ENCODE measurements around the gene CACYBP. TPM values are rescaled to one million over a fixed set of nuclear protein-coding genes. Genes with fewer than 3 reads are reported as not detected.
"Not testable (repeated sequence)": the region's sequence is repeated elsewhere in the genome, so short reads cannot be mapped to it uniquely, and the experiment has no call there.

CACYBP gene
- total RNA-seq, 1 experiment from 2014 or later: 342 TPM

DNA sequence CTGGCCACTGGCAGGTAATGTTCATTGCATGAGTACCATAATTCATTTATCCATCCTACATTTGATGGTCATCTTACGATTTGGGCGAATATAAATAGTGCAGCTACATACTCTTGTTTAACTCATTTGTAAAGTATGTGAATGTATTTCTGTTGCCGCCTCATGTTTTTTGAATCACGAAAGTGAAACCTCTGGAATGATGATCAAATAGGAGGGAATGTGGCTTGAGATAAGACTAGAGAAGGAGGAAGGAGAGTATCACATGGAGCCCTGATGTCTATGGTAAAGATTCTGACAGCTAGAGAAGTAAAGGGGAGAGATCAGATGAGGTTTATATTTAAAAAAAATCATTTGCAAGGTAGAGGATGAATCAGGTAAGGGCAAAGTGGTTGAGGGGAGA, 15.5 kb downstream of the CACYBP start:
- Histone ChIP-seq H3K9me3 (ENCODE audit: low read length) (no peaks in the 10 kb centered on the region), H3K4me2 (ENCODE audit: low read length) (no peak overlapping the region), H3K36me3 (ENCODE audit: low read depth, low read length) (peaks cover 22% of the 10 kb centered on the region), H3K27me3 (ENCODE audit: low read length) (no peaks in the 10 kb centered on the region), H4K20me1 (ENCODE audit: low read length) (no peaks in the 10 kb centered on the region), H3K27ac (ENCODE audit: low read length) (no peak overlapping the region), H3K4me1 (ENCODE audit: insufficient read depth, low read length) (no peaks in the 10 kb centered on the region), H3K9ac (ENCODE audit: low read length) (no peak overlapping the region), H2AFZ (ENCODE audit: low read length) (no peak overlapping the region), H3K4me3 (ENCODE audit: low read length) (no peak overlapping the region), H3F3A (ENCODE audit: low read length, unreplicated experiment) (no peaks in the 10 kb centered on the region), H3K9me2 (replicated peaks; ENCODE audit: low read length) (no peaks in the 10 kb centered on the region), H3K79me2 (ENCODE audit: low read length) (0 out of 2 replicates have a peak, but pooled peaks cover 3% of the 10 kb centered on the region)
- intact Hi-C loops (cut with micrococcal nuclease): no loop called here
- POLR2A ChIA-PET (ENCODE audit: unreplicated experiment): no interaction called here
- no peak for ATAC-seq
- no peak for DNase-seq
- CTCF ChIA-PET: no interaction called here
- TF ChIP-seq, protein P1, sequence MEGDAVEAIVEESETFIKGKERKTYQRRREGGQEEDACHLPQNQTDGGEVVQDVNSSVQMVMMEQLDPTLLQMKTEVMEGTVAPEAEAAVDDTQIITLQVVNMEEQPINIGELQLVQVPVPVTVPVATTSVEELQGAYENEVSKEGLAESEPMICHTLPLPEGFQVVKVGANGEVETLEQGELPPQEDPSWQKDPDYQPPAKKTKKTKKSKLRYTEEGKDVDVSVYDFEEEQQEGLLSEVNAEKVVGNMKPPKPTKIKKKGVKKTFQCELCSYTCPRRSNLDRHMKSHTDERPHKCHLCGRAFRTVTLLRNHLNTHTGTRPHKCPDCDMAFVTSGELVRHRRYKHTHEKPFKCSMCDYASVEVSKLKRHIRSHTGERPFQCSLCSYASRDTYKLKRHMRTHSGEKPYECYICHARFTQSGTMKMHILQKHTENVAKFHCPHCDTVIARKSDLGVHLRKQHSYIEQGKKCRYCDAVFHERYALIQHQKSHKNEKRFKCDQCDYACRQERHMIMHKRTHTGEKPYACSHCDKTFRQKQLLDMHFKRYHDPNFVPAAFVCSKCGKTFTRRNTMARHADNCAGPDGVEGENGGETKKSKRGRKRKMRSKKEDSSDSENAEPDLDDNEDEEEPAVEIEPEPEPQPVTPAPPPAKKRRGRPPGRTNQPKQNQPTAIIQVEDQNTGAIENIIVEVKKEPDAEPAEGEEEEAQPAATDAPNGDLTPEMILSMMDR (conservative IDR thresholded peaks at IDR 0.05; ENCODE audit: low read depth, low read length): no peak
- no peak for TF ChIP-seq EZH2 (IDR thresholded peaks at IDR 0.05; ENCODE audit: low read length, unreplicated experiment)
- TF ChIP-seq EZH2phosphoT487 (IDR thresholded peaks at IDR 0.05; ENCODE audit: borderline replicate concordance, low read length): no peak
- BruUV-seq (replicated peaks): no TSS peak

DNA sequence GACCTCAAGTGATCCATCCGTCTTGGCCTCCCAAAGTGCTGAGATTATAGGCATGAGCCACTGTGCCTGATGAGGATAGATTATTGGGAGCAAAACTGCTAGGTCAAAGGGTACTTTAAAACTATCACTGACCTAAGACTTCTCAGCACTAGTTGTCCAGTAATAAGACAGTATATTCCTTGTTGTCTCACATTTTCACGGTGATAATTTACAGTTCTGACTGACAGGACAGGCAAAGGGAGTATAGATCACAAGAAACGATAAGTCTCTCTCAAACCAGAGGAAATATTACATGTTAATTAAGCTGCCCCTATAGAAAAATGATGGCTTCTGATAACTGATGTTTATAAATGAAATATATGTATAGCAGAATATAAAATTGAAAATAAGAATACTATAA, 19.8 kb downstream of the CACYBP start:
- POLR2A ChIA-PET (ENCODE audit: unreplicated experiment): no interaction called here
- CTCF ChIA-PET: no interaction called here
- intact Hi-C loops (cut with micrococcal nuclease): no loop called here
- Histone ChIP-seq H3K27ac (ENCODE audit: low read length) (no peak overlapping the region), H3K27me3 (ENCODE audit: low read length) (no peaks in the 10 kb centered on the region), H3K4me1 (ENCODE audit: insufficient read depth, low read length) (no peaks in the 10 kb centered on the region), H3K9ac (ENCODE audit: low read length) (no peak overlapping the region), H2AFZ (ENCODE audit: low read length) (no peak overlapping the region), H3K4me3 (ENCODE audit: low read length) (no peak overlapping the region), H3K36me3 (ENCODE audit: low read depth, low read length) (no peaks in the 10 kb centered on the region; the same call in 1 of the 2 replicates), H3K9me3 (ENCODE audit: low read length) (no peaks in the 10 kb centered on the region), H3K9me2 (replicated peaks; ENCODE audit: low read length) (no peaks in the 10 kb centered on the region), H3K4me2 (ENCODE audit: low read length) (no peak overlapping the region), H3F3A (ENCODE audit: low read length, unreplicated experiment) (no peaks in the 10 kb centered on the region), H3K79me2 (ENCODE audit: low read length) (peaks cover 25% of the 10 kb centered on the region), H4K20me1 (ENCODE audit: low read length) (no peaks in the 10 kb centered on the region)
- DNase-seq (no peak), ATAC-seq (no peak)
- TF ChIP-seq EZH2 (IDR thresholded peaks at IDR 0.05; ENCODE audit: low read length, unreplicated experiment): no peak
- no peak for TF ChIP-seq EZH2phosphoT487 (IDR thresholded peaks at IDR 0.05; ENCODE audit: borderline replicate concordance, low read length)
- TF ChIP-seq, protein P1 (conservative IDR thresholded peaks at IDR 0.05; ENCODE audit: low read depth, low read length): no peak
- BruUV-seq (replicated peaks): no TSS peak

DNA sequence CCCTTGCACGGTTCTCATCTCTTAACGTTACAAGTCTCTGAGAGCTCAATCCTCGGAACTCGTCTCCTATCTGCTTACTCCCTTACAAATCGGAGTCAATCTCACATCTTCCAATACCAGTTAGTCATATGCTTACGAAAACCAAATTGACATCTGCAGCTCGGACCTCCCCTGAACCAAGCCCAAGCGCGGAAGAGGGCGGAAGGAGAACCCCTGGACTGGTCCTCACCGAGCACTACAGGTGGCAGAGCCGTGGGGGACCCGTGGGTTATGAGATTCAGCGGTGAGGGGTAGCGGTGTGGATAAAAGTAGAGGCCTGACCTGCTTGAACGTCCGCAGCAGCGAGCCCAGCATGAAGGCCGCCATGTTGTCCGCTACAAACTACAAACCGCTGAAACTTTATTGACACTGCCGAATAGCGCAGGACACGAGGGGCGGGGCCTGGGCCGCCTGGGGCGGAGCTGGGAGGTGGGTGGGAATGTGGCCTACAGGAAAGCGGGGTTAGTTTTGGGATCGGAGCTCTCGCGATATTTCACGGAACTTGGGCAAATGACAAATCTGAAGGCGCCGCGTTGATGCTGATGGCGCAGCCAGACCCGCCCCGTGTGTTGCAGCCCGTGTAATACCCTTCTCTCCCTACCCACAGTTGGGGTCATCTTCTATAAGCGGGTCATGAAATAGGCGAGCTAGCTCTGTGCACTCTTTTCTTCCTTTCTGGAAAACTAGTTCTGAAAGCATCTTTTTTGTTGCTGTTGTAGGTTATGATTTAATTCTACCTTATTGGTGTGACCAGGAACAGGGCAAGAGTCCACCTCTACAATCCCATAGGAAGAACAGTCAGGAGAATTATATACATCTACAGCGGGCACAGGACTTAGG, 23.5 kb downstream of the CACYBP start, which contains the start of gene MRPS14:
Gene MRPS14, minus strand, starts transcription at position 383 of the 879 bp plus-strand sequence. Its CDS starts 17 bp downstream, at position 366.
- Histone ChIP-seq H3K36me3 (ENCODE audit: low read depth, low read length) (no peaks in the 10 kb centered on the region), H3K9me3 (ENCODE audit: low read length) (no peaks in the 10 kb centered on the region), H3K9ac (ENCODE audit: low read length) (peak within 1 kb of the TSS; percentile 93), H3K4me3 (ENCODE audit: low read length) (peak within 1 kb of the TSS; percentile 97), H4K20me1 (ENCODE audit: low read length) (no peaks in the 10 kb centered on the region), H3K9me2 (replicated peaks; ENCODE audit: low read length) (no peaks in the 10 kb centered on the region), H2AFZ (ENCODE audit: low read length) (peak within 1 kb of the TSS; percentile 100), H3F3A (ENCODE audit: low read length, unreplicated experiment) (no peaks in the 10 kb centered on the region), H3K4me1 (ENCODE audit: insufficient read depth, low read length) (no peaks in the 10 kb centered on the region), H3K4me2 (ENCODE audit: low read length) (peak within 1 kb of the TSS; percentile 81), H3K79me2 (ENCODE audit: low read length) (peaks cover 25% of the 10 kb centered on the region), H3K27ac (ENCODE audit: low read length) (peak within 1 kb of the TSS; percentile 45; the same call in 1 of the 2 replicates), H3K27me3 (ENCODE audit: low read length) (no peaks in the 10 kb centered on the region)
- ChIA-PET CTCF (interaction anchor here (0.6 to 1.2 kb wide), 2 partner anchors 24 to 102 kb away, joined by 4 to 7 read pairs; no protein-coding TSS in a partner anchor), POLR2A (ENCODE audit: unreplicated experiment) (interaction anchor here (0.6 to 0.9 kb wide), 6 partner anchors 29 to 938 kb away, joined by 3 to 4 read pairs (median 4); no protein-coding TSS in a partner anchor)
- peak; percentile 94 for DNase-seq
- peak; percentile 96 for ATAC-seq
- intact Hi-C loops (cut with micrococcal nuclease): loop anchor here (1.0 kb wide), 1 partner anchor 24 kb away; the partner anchor contains the start of gene CACYBP
- TF ChIP-seq EZH2phosphoT487 (IDR thresholded peaks at IDR 0.05; ENCODE audit: borderline replicate concordance, low read length) (no peak), EZH2 (IDR thresholded peaks at IDR 0.05; ENCODE audit: low read length, unreplicated experiment) (no peak)
- TF ChIP-seq, protein P1 (conservative IDR thresholded peaks at IDR 0.05; ENCODE audit: low read depth, low read length): no peak
- TSS peak; percentile 88 for BruUV-seq (replicated peaks)

DNA sequence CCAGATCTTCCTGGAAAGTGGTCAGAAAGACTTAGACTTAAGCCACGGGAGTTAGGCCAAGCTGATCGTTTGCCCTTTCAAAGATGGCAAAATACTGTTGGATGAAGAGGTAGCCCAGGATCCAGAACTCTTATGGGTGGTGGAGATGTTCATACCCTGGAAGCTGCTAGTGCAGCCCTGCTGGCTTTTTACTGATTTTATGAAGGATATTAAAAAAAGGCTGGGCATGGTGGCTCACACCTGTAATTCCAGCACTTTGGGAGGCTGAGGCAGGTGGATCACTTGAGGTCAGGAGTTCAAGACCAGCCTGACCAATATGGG, 24.1 kb downstream of the CACYBP start:
- not testable (repeated sequence) for H3K27me3 ChIP-seq (ENCODE audit: low read length); H3K9me3 ChIP-seq (ENCODE audit: low read length); H4K20me1 ChIP-seq (ENCODE audit: low read length); ATAC-seq; H3K36me3 ChIP-seq (ENCODE audit: low read depth, low read length); H3K4me1 ChIP-seq (ENCODE audit: insufficient read depth, low read length); H3K9me2 ChIP-seq (replicated peaks; ENCODE audit: low read length); H3F3A ChIP-seq (ENCODE audit: low read length, unreplicated experiment); DNase-seq
- intact Hi-C loops (cut with micrococcal nuclease): loop anchor here (1.0 kb wide), 1 partner anchor 25 kb away; the partner anchor contains the start of gene CACYBP
- Histone ChIP-seq H3K79me2 (ENCODE audit: low read length) (peaks cover 25% of the 10 kb centered on the region), H3K27ac (ENCODE audit: low read length) (peak overlapping the region; percentile 41; the same call in 1 of the 2 replicates), H3K4me3 (ENCODE audit: low read length) (peak overlapping the region; percentile 97), H2AFZ (ENCODE audit: low read length) (peak overlapping the region; percentile 100), H3K4me2 (ENCODE audit: low read length) (peak overlapping the region; percentile 81), H3K9ac (ENCODE audit: low read length) (peak overlapping the region; percentile 93)
- TSS peak; percentile 99 for BruUV-seq (replicated peaks)
- ChIA-PET POLR2A (ENCODE audit: unreplicated experiment) (interaction anchor here (0.6 kb wide), 3 partner anchors 28 to 937 kb away, joined by 3 to 4 read pairs (median 3); no protein-coding TSS in a partner anchor), CTCF (interaction anchor here (1.2 kb wide), 1 partner anchor 101 kb away, joined by 7 read pairs; no protein-coding TSS in a partner anchor)

Data from PC-3 (cell line).